Erythroblast (primary cell): ENCODE measurements around the gene FAXDC2.

Source experiments
- DNase-seq, 2 experiments: peaks; one replicate each; lab custom pipeline; 2025; lab: John Stamatoyannopoulos, UW
- GATA1 ChIP-seq: IDR thresholded peaks from 2 replicates; pipeline ENCODE4 v1.6.1; 2011; ENCODE audit warnings: low read depth, mild to moderate bottlenecking, control low read depth, low read length, moderate library complexity
- POLR2A ChIP-seq: IDR thresholded peaks from 2 replicates; pipeline ENCODE4 v1.6.1; 2011; ENCODE audit warnings: mild to moderate bottlenecking, low read length

The FAXDC2 gene

GRCh38 chr5:154873791-154874331 lies 23.5 kb upstream of the FAXDC2 start:
- DNase-seq, result no peak
- TF ChIP-seq GATA1 (no peak), POLR2A (no peak)

GRCh38 chr5:154871734-154872133 lies 21.3 kb upstream of the FAXDC2 start:
- TF ChIP-seq GATA1 (no peak), POLR2A (no peak)
- no peak for DNase-seq

- DNase-seq, result peak; percentile 29 to 50
- no peak for TF ChIP-seq GATA1
- no peak for TF ChIP-seq POLR2A
Measured at GRCh38 chr5:154868702-154869101, 18.3 kb upstream of the FAXDC2 start.

- no peak for DNase-seq
- no peak for TF ChIP-seq GATA1
- no peak for TF ChIP-seq POLR2A
Measured at GRCh38 chr5:154866841-154867240, 16.4 kb upstream of the FAXDC2 start.

GRCh38 chr5:154865466-154866184 lies 15.2 kb upstream of the FAXDC2 start:
- DNase-seq, result no peak
- TF ChIP-seq GATA1 (no peak), POLR2A (no peak)

GRCh38 chr5:154863291-154864080 lies 13.1 kb upstream of the FAXDC2 start:
- TF ChIP-seq GATA1, result no peak
- TF ChIP-seq POLR2A, result no peak
- no peak for DNase-seq

GRCh38 chr5:154862766-154863165 lies 12.4 kb upstream of the FAXDC2 start:
- TF ChIP-seq GATA1, result no peak
- TF ChIP-seq POLR2A, result no peak
- no peak for DNase-seq

- no peak for DNase-seq
- TF ChIP-seq POLR2A, result no peak
- TF ChIP-seq GATA1, result no peak
Measured at GRCh38 chr5:154861946-154862345, 11.5 kb upstream of the FAXDC2 start.

- no peak for DNase-seq
- TF ChIP-seq GATA1, result no peak
- no peak for TF ChIP-seq POLR2A
Measured at GRCh38 chr5:154860765-154861164, 10.4 kb upstream of the FAXDC2 start.

GRCh38 chr5:154860123-154860522 lies 9.7 kb upstream of the FAXDC2 start:
- peak; percentile 31 to 55 for DNase-seq
- TF ChIP-seq GATA1 (no peak), POLR2A (no peak)

GRCh38 chr5:154858972-154859871 lies 8.8 kb upstream of the FAXDC2 start:
- peak; percentile 62 to 71 for DNase-seq
- no peak for TF ChIP-seq GATA1
- no peak for TF ChIP-seq POLR2A

GRCh38 chr5:154858297-154858971 lies 8.0 kb upstream of the FAXDC2 start, which contains the start of gene CNOT8:
CNOT8 (plus strand) TSS chr5:154858627; CDS start chr5:154863279, 4,652 bp downstream.
- TF ChIP-seq POLR2A, result peak; percentile 87
- TF ChIP-seq GATA1, result no peak
- peak; percentile 97 to 98 for DNase-seq
